GM12801 (cell line): ENCODE results near the gene FAM81B.

Experiments
- CTCF ChIP-seq: IDR thresholded peaks from one replicate; pipeline ENCODE4 v1.5.1; 2011; ENCODE audit warnings: control low read depth; ENCODE audit not compliant: insufficient read length; ENCODE audit errors: extremely low read depth

FAM81B gene

DNA sequence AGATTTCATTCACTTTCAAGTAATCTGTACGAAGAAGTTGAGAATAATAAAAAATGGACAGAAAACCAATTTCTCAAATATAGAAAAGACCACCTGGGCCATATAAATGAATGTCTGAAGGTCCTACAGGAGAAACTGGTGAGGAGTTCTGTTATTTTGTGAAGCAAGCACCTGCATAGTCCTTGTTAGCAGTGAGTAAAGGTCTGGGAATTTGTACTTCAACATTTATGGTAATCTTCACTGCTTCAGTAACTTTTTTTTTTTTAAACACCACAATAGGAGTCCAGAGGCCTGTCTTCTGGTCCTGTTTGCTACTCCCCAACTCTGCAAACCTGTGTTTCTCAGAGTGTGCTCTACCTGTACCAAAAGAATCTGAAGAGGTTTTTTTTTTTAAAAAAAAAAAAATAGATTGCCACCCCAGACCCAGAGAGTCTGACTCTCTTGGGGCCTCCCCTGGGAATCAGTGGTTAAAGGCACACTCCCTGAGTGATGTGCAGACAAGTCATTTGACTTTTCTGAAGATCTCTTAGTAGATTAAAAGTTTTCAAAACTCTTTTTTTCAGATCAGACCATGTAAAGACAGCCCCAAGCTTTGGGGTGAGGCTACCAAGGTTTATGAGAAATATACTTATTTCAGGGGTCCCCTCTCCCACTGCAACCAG is 55.5 kb downstream of the FAM81B start:
- TF ChIP-seq CTCF: no peak

- TF ChIP-seq CTCF: no peak
Observed at GRCh38 chr5:95447961-95448360, 56.8 kb downstream of the FAM81B start.

- TF ChIP-seq CTCF: no peak
Observed at GRCh38 chr5:95448789-95449188, 57.6 kb downstream of the FAM81B start.

DNA sequence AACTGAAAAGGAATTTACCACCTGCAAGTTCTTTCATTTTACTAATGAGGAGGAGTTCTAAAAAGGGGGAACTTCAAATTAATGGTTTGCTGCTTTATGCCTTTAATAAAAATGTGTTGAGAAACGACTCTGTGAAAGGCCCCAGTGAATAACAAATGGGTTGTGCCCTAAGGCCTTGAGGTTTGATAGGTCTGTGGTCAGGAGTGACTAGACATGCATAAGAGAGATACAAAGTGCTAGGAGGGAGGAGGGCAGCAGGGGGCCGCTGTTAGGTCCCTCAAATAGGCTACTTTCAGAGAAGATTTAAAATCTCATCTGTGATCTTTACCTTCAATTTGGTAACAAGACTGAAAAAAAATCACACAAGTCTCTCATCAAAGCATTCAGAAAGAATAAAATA is 58.3 kb downstream of the FAM81B start:
- TF ChIP-seq CTCF: no peak

DNA sequence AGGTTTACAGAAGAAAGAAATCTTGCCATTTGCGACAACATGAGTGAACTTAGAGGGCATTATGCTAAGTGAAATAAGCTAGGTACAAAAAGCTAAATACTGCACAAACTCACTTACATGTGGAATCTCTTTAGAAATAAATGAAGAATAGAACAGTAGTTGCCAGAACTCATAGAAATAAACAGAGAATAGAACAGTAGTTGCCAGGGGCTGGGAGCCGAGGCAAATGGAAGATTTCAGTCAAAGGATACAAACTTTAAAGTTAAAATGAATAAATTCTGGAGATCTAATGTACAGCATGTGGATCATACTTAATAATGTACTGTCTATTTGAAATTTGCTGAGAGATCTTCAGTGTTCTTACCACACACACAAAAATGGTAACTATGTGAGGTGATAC is 63.4 kb downstream of the FAM81B start:
- no peak for TF ChIP-seq CTCF

DNA sequence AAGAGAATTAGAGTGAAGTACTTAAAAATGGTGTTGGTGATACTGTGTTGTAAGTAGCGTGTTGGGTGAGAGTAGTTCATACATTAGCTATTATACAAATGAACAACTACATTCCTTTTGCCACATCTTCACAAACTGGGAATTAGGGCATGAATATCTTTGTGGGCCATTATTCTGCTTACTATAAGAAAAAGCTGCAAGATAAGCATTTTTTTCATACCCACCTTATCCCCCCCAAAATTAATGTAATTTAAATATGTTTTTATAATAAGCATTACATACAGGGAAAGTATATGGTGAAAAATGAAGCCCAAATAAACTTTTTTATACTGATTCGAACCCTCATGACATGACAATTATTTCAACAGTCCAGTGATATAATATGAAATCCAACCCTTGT is 69.5 kb downstream of the FAM81B start:
- TF ChIP-seq CTCF: no peak

DNA sequence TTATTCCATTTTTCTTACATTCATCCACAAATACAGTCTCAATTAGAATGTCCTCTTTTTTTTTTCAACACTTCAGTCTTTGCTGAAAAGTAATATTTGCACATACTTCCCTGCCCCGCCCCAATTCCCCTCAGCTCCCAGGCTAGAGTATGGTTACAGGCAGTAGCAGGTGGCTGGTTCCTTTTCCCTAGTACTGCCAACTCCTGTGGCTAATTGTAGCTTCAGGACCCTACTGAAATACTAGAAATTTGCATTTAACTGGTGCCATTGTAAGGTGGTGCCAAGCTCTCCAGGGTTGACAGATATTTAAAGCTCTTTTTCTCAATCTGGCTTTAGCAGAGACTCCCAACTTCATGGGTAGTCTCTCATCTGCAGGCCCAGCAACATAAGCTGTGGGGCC is 80.3 kb downstream of the FAM81B start:
- no peak for TF ChIP-seq CTCF
